Anterior cingulate cortex (tissue), 58 donors: ENCODE data around the gene CRYL1.

ENCODE experiments used
- DNase-seq, 58 donors: peaks; one replicate each; lab custom pipeline; 2025; lab: John Stamatoyannopoulos, UW

CRYL1 gene

GRCh38 chr13:20404488-20405222 is 121.0 kb downstream of the CRYL1 start:
- no peak for DNase-seq

GRCh38 chr13:20403826-20404225 is 121.8 kb downstream of the CRYL1 start:
- DNase-seq, result no peak

GRCh38 chr13:20402881-20403280 is 122.8 kb downstream of the CRYL1 start:
- DNase-seq, result no peak

GRCh38 chr13:20401931-20402856 is 123.5 kb downstream of the CRYL1 start:
- DNase-seq, result no peak

- no peak for DNase-seq
Measured at GRCh38 chr13:20401531-20401930, 124.1 kb downstream of the CRYL1 start.

- no peak for DNase-seq
Measured at GRCh38 chr13:20400774-20401173, 124.9 kb downstream of the CRYL1 start.

GRCh38 chr13:20399961-20400360 is 125.7 kb downstream of the CRYL1 start:
- no peak for DNase-seq

- no peak for DNase-seq
Measured at GRCh38 chr13:20399515-20399914, 126.1 kb downstream of the CRYL1 start.

GRCh38 chr13:20398459-20398858 is 127.2 kb downstream of the CRYL1 start:
- DNase-seq, result no peak

GRCh38 chr13:20397896-20398295 is 127.8 kb downstream of the CRYL1 start:
- no peak for DNase-seq

GRCh38 chr13:20395061-20395916 is 130.4 kb downstream of the CRYL1 start:
- DNase-seq, result no peak

- DNase-seq, result no peak
Measured at GRCh38 chr13:20394506-20394905, 131.2 kb downstream of the CRYL1 start.

GRCh38 chr13:20394169-20394501 is 131.5 kb downstream of the CRYL1 start:
- no peak for DNase-seq

- no peak for DNase-seq
Measured at GRCh38 chr13:20393273-20394168, 132.1 kb downstream of the CRYL1 start.

- no peak for DNase-seq
Measured at GRCh38 chr13:20392530-20392929, 133.1 kb downstream of the CRYL1 start.

GRCh38 chr13:20391597-20392452 is 133.8 kb downstream of the CRYL1 start:
- no peak for DNase-seq

- no peak for DNase-seq
Measured at GRCh38 chr13:20390526-20391175, 135.0 kb downstream of the CRYL1 start.
